Liver (tissue), 9 donors: Measurements from ENCODE around the gene PRMT5. TPM values are rescaled to one million over a fixed set of nuclear protein-coding genes. Genes with fewer than 3 reads are reported as not detected.

Source experiments
- DNase-seq: peaks from one replicate; pipeline ENCODE4 v3.0.0-alpha.2; 2017; ENCODE audit warnings: low spot score
- H3K27ac ChIP-seq, 2 donors: one replicate each; pipeline ENCODE4 v1.7.0; 2013; ENCODE audit warnings: inconsistent platforms in 2 of 2, low read length in 2 of 2, control low read depth in 1 of 2, low read depth in 1 of 2, mild to moderate bottlenecking in 1 of 2
- H3K27me3 ChIP-seq, 4 donors: one replicate each; pipeline versions ENCODE4 v1.6.1 to v1.7.0; 2013; ENCODE audit warnings: low read length in 3 of 4, inconsistent platforms in 1 of 4, mild to moderate bottlenecking in 1 of 4, moderate library complexity in 1 of 4; ENCODE audit not compliant: control insufficient read depth in 4 of 4, insufficient read depth in 4 of 4
- H3K36me3 ChIP-seq, 4 donors: one replicate each; pipeline versions ENCODE4 v1.6.1 to v1.7.0; 2013; ENCODE audit warnings: low read length in 3 of 4, mild to moderate bottlenecking in 3 of 4, low read depth in 1 of 4, moderate library complexity in 1 of 4; ENCODE audit not compliant: control insufficient read depth in 4 of 4, insufficient read depth in 3 of 4
- H3K4me1 ChIP-seq, 4 donors: one replicate each; pipeline versions ENCODE4 v1.6.1 to v1.7.0; 2013; ENCODE audit warnings: low read length in 3 of 4, mild to moderate bottlenecking in 3 of 4, moderate library complexity in 1 of 4; ENCODE audit not compliant: control insufficient read depth in 4 of 4, insufficient read depth in 4 of 4
- H3K4me3 ChIP-seq, 3 donors: one replicate each; pipeline versions ENCODE4 v1.6.1 to v1.7.0; 2013; ENCODE audit warnings: low read length in 3 of 3, control low read depth in 1 of 3, low read depth in 1 of 3, mild to moderate bottlenecking in 1 of 3
- H3K9ac ChIP-seq, 2 donors: one replicate each; pipeline ENCODE4 v1.7.0; 2013; ENCODE audit warnings: low read length in 2 of 2, mild to moderate bottlenecking in 2 of 2, moderate library complexity in 2 of 2, control low read depth in 1 of 2, low read depth in 1 of 2
- H3K9me3 ChIP-seq, 4 donors: one replicate each; pipeline versions ENCODE4 v1.6.1 to v1.7.0; 2013; ENCODE audit warnings: low read length in 3 of 4; ENCODE audit not compliant: control insufficient read depth in 4 of 4
- ATF3 ChIP-seq: IDR thresholded peaks from 2 replicates; pipeline ENCODE4 v1.6.1; 2016; ENCODE audit warnings: antibody characterized with exemption
- CTCF ChIP-seq: fragments of 150-350 bp; IDR thresholded peaks from 2 replicates; pipeline ENCODE4 v1.5.1; 2017; ENCODE audit warnings: improper control_type of control experiment, low read depth, low read length; ENCODE audit not compliant: missing input control
- EGR1 ChIP-seq, 2 donors: IDR thresholded peaks; 2 replicates each; pipeline ENCODE4 v1.6.1; 2016 to 2018; ENCODE audit warnings: antibody characterized with exemption in 2 of 2, low read depth in 2 of 2
- FOXA1 ChIP-seq: IDR thresholded peaks from 2 replicates; pipeline ENCODE4 v1.6.1; 2016; ENCODE audit warnings: antibody characterized with exemption
- HNF4A ChIP-seq, 2 donors: conservative IDR thresholded peaks; 2 replicates each; pipeline ENCODE4 v1.6.1; 2016; ENCODE audit warnings: antibody characterized with exemption in 2 of 2, mild to moderate bottlenecking in 2 of 2
- HNF4G ChIP-seq: IDR thresholded peaks from 2 replicates; pipeline ENCODE4 v1.6.1; 2016; ENCODE audit warnings: antibody characterized with exemption
- MAX ChIP-seq: IDR thresholded peaks from 2 replicates; pipeline ENCODE4 v1.6.1; 2016; ENCODE audit warnings: antibody characterized with exemption
- NR2F2 ChIP-seq: IDR thresholded peaks from 2 replicates; pipeline ENCODE4 v1.6.1; 2016; ENCODE audit warnings: antibody characterized with exemption
- RAD21 ChIP-seq, 2 donors: IDR thresholded peaks; 2 replicates each; pipeline ENCODE4 v1.6.1; 2016; ENCODE audit warnings: antibody characterized with exemption in 2 of 2, mild to moderate bottlenecking in 2 of 2
- REST ChIP-seq: IDR thresholded peaks from 2 replicates; pipeline ENCODE4 v1.6.1; 2016; ENCODE audit warnings: antibody characterized with exemption, mild to moderate bottlenecking
- RXRA ChIP-seq, 2 donors: IDR thresholded peaks; 2 replicates each; pipeline ENCODE4 v1.6.1; 2017 to 2018; ENCODE audit warnings: antibody characterized with exemption in 2 of 2, mild to moderate bottlenecking in 1 of 2
- SP1 ChIP-seq: IDR thresholded peaks from 2 replicates; pipeline ENCODE4 v1.6.1; 2018; ENCODE audit warnings: antibody characterized with exemption, mild to moderate bottlenecking
- TAF1 ChIP-seq: conservative IDR thresholded peaks from 2 replicates; pipeline ENCODE4 v1.6.1; 2016; ENCODE audit warnings: antibody characterized with exemption, mild to moderate bottlenecking
- YY1 ChIP-seq: IDR thresholded peaks from 2 replicates; pipeline ENCODE4 v1.6.1; 2016; ENCODE audit warnings: antibody characterized with exemption, mild to moderate bottlenecking
- WGBS: extraction: QIAGEN DNeasy Blood & Tissue Kit; methylation state at CpG from one replicate; pipeline ENCODE4 v1.1.7; 2013; 5-methylcytosine and 5-hydroxymethylcytosine counted together
- polyA plus RNA-seq, 2 donors: library from polyadenylated mRNA; stranded (reverse) in 1 of 2; unstranded in 1 of 2; fragments of 200-250 nt in 1 of 2; fragments of >200 nt in 1 of 2; fragmentation: Nextera tagmentation in 1 of 2; extraction: Ambion mirVana in 1 of 2; gene quantifications; one replicate each; pipeline versions ENCODE4 v1.2.1 to v1.2.3, GENCODE V29; 2013 to 2015
- total RNA-seq, 2 donors: library from RNA; depleted of rRNA; stranded (reverse); fragments of >200 nt; gene quantifications; one replicate each; pipeline ENCODE4 v1.2.3, GENCODE V29; 2014
- donor health status: healthy.
- donor health status: healthy.
- donor health status: healthy.
- donor health status: healthy.
- donor health status: healthy.

PRMT5 gene
- total and polyA plus RNA-seq, 4 donors: 14.1 to 28.2 (median 26.8) TPM

- H3K4me3 ChIP-seq: no peak overlapping the region
- 82% methylated on average over 2 of the region's 2 CpGs for WGBS
These were observed 43.2 kb upstream of the PRMT5 start for GRCh38 chr14:22972313-22972930.

GRCh38 chr14:22971152-22971551 lies 42.0 kb upstream of the PRMT5 start:
- no peaks in the 10 kb centered on the region for H3K9me3 ChIP-seq
- no peak for DNase-seq
- no peaks in the 10 kb centered on the region for H3K27me3 ChIP-seq
- no peak overlapping the region for H3K4me3 ChIP-seq
- H3K9ac ChIP-seq: no peak overlapping the region
- peaks cover 3 to 27% (median 22%) of the 10 kb centered on the region in 4 donors for H3K4me1 ChIP-seq
- H3K27ac ChIP-seq: no peak overlapping the region
- TF ChIP-seq HNF4A (conservative IDR thresholded peaks at IDR 0.05): no peak
- TF ChIP-seq FOXA1: no peak
- TF ChIP-seq REST: no peak
- H3K36me3 ChIP-seq: peaks cover 0 to 9% (median 5%) of the 10 kb centered on the region in 4 donors
- WGBS: 100% methylated on average over 1 of the region's 1 CpG

More at GRCh38 chr14:22972313-22972930, 43.2 kb upstream of the PRMT5 start:
- Histone ChIP-seq H3K36me3 (peaks cover 0 to 9% (median 5%) of the 10 kb centered on the region in 4 donors), H3K27ac (no peak overlapping the region), H3K9ac (no peak overlapping the region), H3K9me3 (no peaks in the 10 kb centered on the region), H3K27me3 (no peaks in the 10 kb centered on the region), H3K4me1 (peaks cover 7 to 39% (median 34%) of the 10 kb centered on the region in 4 donors)
- no peak for TF ChIP-seq FOXA1
- TF ChIP-seq RXRA (IDR thresholded peaks at IDR 0.05): no peak
- no peak for TF ChIP-seq RAD21 (IDR thresholded peaks at IDR 0.05)
- TF ChIP-seq ATF3: no peak
- no peak for DNase-seq

- H3K36me3 ChIP-seq: peaks cover 0 to 6% (median 0%) of the 10 kb centered on the region in 4 donors
- no peak for DNase-seq
- no peaks in the 10 kb centered on the region for H3K27me3 ChIP-seq
- no peak overlapping the region for H3K9ac ChIP-seq
- H3K9me3 ChIP-seq: no peaks in the 10 kb centered on the region
- TF ChIP-seq HNF4G: no peak
- no peak for TF ChIP-seq CTCF
- no peak for TF ChIP-seq YY1
- no peak for TF ChIP-seq RAD21 (IDR thresholded peaks at IDR 0.05)
- no peak for TF ChIP-seq TAF1
- TF ChIP-seq EGR1 (IDR thresholded peaks at IDR 0.05; ENCODE audit: low read depth in 2 of 2): no peak
- TF ChIP-seq SP1: no peak
- no peak for TF ChIP-seq FOXA1
- no peak for TF ChIP-seq HNF4A (conservative IDR thresholded peaks at IDR 0.05)
- TF ChIP-seq MAX: no peak
- no peak for TF ChIP-seq NR2F2
- no peak overlapping the region for H3K4me3 ChIP-seq
- no peak overlapping the region for H3K27ac ChIP-seq
- no peaks in the 10 kb centered on the region for H3K4me1 ChIP-seq
- WGBS: 57% methylated on average over 4 of the region's 4 CpGs
These were observed 37.6 kb upstream of the PRMT5 start for GRCh38 chr14:22966783-22967269.
